NB4 (cell line): Measurements from ENCODE around the gene CMIP.

Source experiments
- CTCF ChIP-seq: IDR thresholded peaks from one replicate; pipeline ENCODE4 v1.5.1; 2012; ENCODE audit warnings: low read depth, low read length
- POLR2A ChIP-seq: IDR thresholded peaks from 2 replicates; pipeline ENCODE4 v1.6.1; 2011; ENCODE audit warnings: mild to moderate bottlenecking; ENCODE audit not compliant: insufficient read length; ENCODE audit errors: extremely low read depth

DNA sequence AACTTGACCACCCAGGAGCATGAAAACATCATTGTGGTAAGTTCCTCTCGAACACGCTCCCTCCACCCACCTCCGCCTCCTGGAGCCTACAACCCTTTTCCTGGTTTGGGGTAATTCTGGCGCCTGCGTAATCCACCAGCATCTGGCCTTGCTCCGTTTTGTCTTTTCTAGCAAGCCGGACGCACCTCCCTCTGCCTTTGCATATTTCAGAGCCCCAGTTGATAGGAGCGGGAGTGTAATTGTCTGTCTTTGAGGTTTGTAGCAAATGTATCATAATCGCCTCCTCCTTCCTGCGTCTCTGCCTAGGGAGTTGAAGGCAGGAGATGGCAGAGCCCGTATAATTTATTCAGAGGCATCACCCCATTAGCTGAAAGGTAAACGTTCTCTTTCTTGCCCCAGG, 213.2 kb downstream of the CMIP start:
- TF ChIP-seq CTCF (no peak), POLR2A (no peak)
